Urinary bladder (tissue), 4 donors: ENCODE measurements around the gene OR2Z1. TPM values are rescaled to one million over a fixed set of nuclear protein-coding genes. Genes with fewer than 3 reads are reported as not detected.
"Not testable (repeated sequence)": the region's sequence is repeated elsewhere in the genome, so short reads cannot be mapped to it uniquely, and the experiment has no call there.

Experiments
- DNase-seq: peaks from one replicate; pipeline ENCODE4 v3.0.0-alpha.2; 2015; ENCODE audit errors: extremely low spot score
- H3K27ac ChIP-seq: one replicate; pipeline ENCODE4 v1.5.1; 2013; ENCODE audit warnings: low read depth, mild to moderate bottlenecking, moderate library complexity
- H3K36me3 ChIP-seq: one replicate; pipeline ENCODE4 v1.6.1; 2013; ENCODE audit warnings: mild to moderate bottlenecking, moderate library complexity; ENCODE audit not compliant: insufficient read depth
- H3K4me1 ChIP-seq: one replicate; pipeline ENCODE4 v1.6.1; 2013; ENCODE audit warnings: mild to moderate bottlenecking, moderate library complexity; ENCODE audit not compliant: insufficient read depth
- H3K4me3 ChIP-seq: one replicate; pipeline ENCODE4 v1.5.1; 2013; ENCODE audit warnings: low read depth, low read length
- WGBS: extraction: QIAGEN DNeasy Blood & Tissue Kit; methylation state at CpG from one replicate; pipeline ENCODE4 v1.1.7; 2013; 5-methylcytosine and 5-hydroxymethylcytosine counted together
- polyA plus RNA-seq: library from polyadenylated mRNA; stranded (reverse); fragments of 200-250 nt; gene quantifications from one replicate; pipeline ENCODE4 v1.2.3, GENCODE V29; 2013
- small RNA-seq: library from RNA; depleted of rRNA; stranded (forward); fragments of <200 nt; gene quantifications from one replicate; pipeline ENCODE3, GENCODE V24; 2014
- total RNA-seq: library from RNA; depleted of rRNA; stranded (reverse); fragments of >200 nt; gene quantifications from one replicate; pipeline ENCODE4 v1.2.3, GENCODE V29; 2014
- donor health status: healthy with polysubstance abuse.
- donor health status: healthy.

The OR2Z1 gene
- total and polyA plus RNA-seq, 2 donors = not detected

DNA sequence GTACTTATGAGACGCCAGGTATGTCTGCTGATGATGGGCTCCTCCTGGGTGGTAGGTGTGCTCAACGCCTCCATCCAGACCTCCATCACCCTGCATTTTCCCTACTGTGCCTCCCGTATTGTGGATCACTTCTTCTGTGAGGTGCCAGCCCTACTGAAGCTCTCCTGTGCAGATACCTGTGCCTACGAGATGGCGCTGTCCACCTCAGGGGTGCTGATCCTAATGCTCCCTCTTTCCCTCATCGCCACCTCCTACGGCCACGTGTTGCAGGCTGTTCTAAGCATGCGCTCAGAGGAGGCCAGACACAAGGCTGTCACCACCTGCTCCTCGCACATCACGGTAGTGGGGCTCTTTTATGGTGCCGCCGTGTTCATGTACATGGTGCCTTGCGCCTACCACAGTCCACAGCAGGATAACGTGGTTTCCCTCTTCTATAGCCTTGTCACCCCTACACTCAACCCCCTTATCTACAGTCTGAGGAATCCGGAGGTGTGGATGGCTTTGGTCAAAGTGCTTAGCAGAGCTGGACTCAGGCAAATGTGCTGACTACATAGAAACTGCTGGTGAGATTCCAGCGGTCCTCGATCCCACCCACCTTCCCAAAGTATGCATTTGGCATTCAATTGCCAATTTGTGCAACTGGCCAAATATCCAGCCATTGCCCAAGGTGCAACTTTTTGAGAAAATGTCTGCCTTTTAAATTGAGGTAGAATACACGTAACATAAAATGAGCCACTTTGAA, 10.2 kb downstream of the OR2Z1 start:
- H3K36me3 ChIP-seq = no peaks in the 10 kb centered on the region
- H3K4me1 ChIP-seq = no peaks in the 10 kb centered on the region
- DNase-seq = no peak
- WGBS = 68% methylated on average over 19 of the region's 19 CpGs
- H3K4me3 ChIP-seq = no peak overlapping the region
- no peak overlapping the region for H3K27ac ChIP-seq

DNA sequence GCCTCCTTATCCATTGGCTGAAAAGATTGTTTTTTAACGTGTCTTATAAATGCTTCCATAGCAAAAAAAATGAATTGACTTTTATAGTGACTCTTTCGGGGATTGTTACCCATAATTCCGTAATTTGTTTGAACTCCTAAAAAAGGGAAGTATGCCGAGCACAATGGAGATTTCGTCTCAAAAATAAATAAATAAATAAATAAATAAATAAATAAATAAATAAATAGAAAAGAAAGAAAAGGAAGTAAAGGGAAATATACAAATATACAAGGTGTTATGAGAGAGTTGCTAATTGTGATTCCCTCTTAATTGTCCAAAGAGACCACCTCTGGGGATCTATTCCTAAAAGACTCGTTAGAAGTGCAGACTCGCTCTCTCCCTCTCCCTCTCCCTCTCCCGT, 16.9 kb downstream of the OR2Z1 start:
- Histone ChIP-seq H3K4me1 (no peaks in the 10 kb centered on the region), H3K4me3 (no peak overlapping the region), H3K36me3 (no peaks in the 10 kb centered on the region), H3K27ac (no peak overlapping the region)
- WGBS = 79% methylated on average over 8 of the region's 8 CpGs
- DNase-seq = no peak

DNA sequence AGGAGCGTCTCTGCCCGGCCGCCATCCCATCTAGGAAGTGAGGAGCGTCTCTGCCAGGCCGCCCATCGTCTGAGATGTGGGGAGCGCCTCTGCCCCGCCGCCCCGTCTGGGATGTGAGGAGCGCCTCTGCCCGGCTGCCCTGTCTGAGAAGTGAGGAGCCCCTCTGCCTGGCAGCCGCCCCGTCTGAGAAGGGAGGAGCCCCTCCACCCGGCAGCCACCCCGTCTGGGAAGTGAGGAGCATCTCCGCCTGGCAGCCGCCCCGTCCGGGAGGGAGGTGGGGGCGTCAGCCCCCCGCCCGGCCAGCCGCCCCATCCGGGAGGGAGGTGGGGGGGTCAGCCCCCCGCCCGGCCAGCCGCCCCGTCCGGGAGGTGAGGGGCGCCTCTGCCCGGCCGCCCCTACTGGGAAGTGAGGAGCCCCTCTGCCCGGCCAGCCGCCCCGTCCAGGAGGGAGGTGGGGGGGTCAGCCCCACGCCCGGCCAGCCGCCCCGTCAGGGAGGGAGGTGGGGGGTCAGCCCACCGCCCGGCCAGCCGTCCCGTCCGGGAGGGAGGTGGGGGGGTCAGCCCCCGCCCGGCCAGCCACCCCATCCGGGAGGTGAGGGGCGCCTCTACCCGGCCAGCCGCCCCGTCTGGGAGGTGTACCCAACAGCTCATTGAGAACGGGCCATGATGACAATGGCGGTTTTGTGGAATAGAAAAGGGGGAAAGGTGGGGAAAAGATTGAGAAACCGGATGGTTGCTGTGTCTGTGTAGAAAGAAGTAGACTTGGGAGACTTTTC, 18.0 kb downstream of the OR2Z1 start:
- not testable (repeated sequence) for H3K4me3 ChIP-seq, H3K4me1 ChIP-seq, DNase-seq, H3K36me3 ChIP-seq, H3K27ac ChIP-seq
- WGBS = 92% methylated on average over 28 of the region's 55 CpGs

DNA sequence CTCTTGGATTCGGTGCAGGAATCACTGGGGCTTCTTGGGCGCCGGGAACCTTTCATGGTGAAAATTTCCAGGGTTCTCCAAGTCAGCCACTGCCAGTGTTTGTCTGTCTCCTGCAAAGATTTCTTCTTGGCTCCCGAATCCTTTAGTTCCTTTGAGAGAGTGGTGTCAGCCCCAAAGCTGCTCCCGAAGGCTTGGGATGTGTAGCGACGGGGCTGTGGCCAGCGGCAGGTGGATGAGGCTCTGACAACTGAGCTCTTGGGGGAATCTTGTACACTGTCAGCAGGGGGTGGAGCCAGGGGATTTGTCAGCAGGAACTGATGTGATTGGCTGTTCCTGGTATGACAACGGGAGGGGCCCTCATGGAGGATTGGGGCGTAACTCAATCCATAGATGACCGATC, 45.8 kb downstream of the OR2Z1 start:
- not testable (repeated sequence) for H3K4me1 ChIP-seq, DNase-seq, H3K27ac ChIP-seq, H3K4me3 ChIP-seq, H3K36me3 ChIP-seq
- 88% methylated on average over 5 of the region's 11 CpGs for WGBS

DNA sequence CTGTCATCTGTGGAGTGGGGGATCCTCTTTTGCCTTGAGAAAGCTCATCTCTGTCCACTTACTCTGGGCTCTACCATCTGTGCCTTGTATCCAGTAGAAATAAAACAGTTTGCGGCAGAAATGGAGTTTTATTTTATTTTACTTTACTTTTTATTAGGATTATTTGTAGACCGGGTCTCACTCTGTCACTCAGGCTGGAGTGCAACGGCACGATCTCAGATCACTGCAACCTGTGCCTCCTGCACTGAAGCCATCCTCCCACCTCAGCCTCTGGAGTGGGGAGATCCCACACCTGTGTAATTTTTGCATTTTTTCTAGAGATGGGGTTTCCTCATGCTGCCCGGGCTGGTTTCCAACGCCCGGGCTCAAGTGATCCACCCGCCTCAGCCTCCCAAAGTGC, 47.8 kb downstream of the OR2Z1 start:
- H3K4me3 ChIP-seq, H3K4me1 ChIP-seq, DNase-seq, H3K36me3 ChIP-seq, H3K27ac ChIP-seq: not testable (repeated sequence)
- 91% methylated on average over 3 of the region's 8 CpGs for WGBS

DNA sequence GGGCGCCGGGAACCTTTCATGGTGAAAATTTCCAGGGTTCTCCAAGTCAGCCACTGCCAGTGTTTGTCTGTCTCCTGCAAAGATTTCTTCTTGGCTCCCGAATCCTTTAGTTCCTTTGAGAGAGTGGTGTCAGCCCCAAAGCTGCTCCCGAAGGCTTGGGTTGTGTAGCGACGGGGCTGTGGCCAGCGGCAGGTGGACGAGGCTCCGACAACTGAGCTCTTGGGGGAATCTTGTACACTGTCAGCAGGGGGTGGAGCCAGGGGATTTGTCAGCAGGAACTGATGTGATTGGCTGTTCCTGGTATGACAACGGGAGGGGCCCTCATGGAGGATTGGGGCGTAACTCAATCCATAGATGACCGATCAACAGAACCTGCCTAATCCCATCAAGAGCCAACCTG, 52.2 kb downstream of the OR2Z1 start:
- H3K4me1 ChIP-seq, H3K36me3 ChIP-seq, DNase-seq, H3K4me3 ChIP-seq, H3K27ac ChIP-seq: not testable (repeated sequence)
- 89% methylated on average over 6 of the region's 12 CpGs for WGBS

Small RNA genes lying within 50 kb of the gene (small RNA-seq; reads per million reads assigned to genes)
- not detected for gene AC012616.1

Other genes starting within 250 kb of the OR2Z1 start
- gene PRAM1, start 219.0 kb upstream of the OR2Z1 start, total RNA-seq = 0.58 TPM
- 0.85 TPM for gene PRAM1, start 219.0 kb upstream of the OR2Z1 start, polyA plus RNA-seq
- 4.6 TPM for gene ZNF414, start 207.5 kb upstream of the OR2Z1 start, total RNA-seq
- gene ZNF414, start 207.5 kb upstream of the OR2Z1 start, polyA plus RNA-seq = 40.1 TPM
- gene MYO1F, start 144.2 kb upstream of the OR2Z1 start, total RNA-seq = 7.5 TPM
- gene MYO1F, start 144.2 kb upstream of the OR2Z1 start, polyA plus RNA-seq = 7.7 TPM
- 44.3 TPM for gene ADAMTS10, start 110.9 kb upstream of the OR2Z1 start, total RNA-seq
- gene ADAMTS10, start 110.9 kb upstream of the OR2Z1 start, polyA plus RNA-seq = 26.4 TPM
- gene NFILZ, start 91.0 kb upstream of the OR2Z1 start, total RNA-seq = not detected
- gene NFILZ, start 91.0 kb upstream of the OR2Z1 start, polyA plus RNA-seq = not detected
- gene ACTL9, start 22.8 kb upstream of the OR2Z1 start, total RNA-seq = not detected
- gene ACTL9, start 22.8 kb upstream of the OR2Z1 start, polyA plus RNA-seq = not detected
- gene ZNF558, start 110.7 kb downstream of the OR2Z1 start, total RNA-seq = 36.0 TPM
- 24.9 TPM for gene ZNF558, start 110.7 kb downstream of the OR2Z1 start, polyA plus RNA-seq
- gene MBD3L1, start 110.7 kb downstream of the OR2Z1 start, total RNA-seq = not detected
- gene MBD3L1, start 110.7 kb downstream of the OR2Z1 start, polyA plus RNA-seq = not detected